NB4 (cell line): ENCODE results near the gene SERGEF.
"Not testable (repeated sequence)": the region's sequence is repeated elsewhere in the genome, so short reads cannot be mapped to it uniquely, and the experiment has no call there.

Experiments
- DNase-seq: peaks from one replicate; pipeline ENCODE4 v3.0.0; 2010; ENCODE audit warnings: low read depth
- H3K4me3 ChIP-seq: one replicate; pipeline ENCODE4 v1.5.1; 2011; ENCODE audit warnings: mild to moderate bottlenecking, low read depth, low read length, moderate library complexity
- MYC ChIP-seq: IDR thresholded peaks from 2 replicates; pipeline ENCODE4 v1.6.1; 2011; ENCODE audit warnings: low read depth, low read length
- POLR2A ChIP-seq: IDR thresholded peaks from 2 replicates; pipeline ENCODE4 v1.6.1; 2011; ENCODE audit warnings: mild to moderate bottlenecking; ENCODE audit not compliant: insufficient read length; ENCODE audit errors: extremely low read depth
- TF ChIP-seq, protein P1 (sequence below): IDR thresholded peaks from one replicate; pipeline ENCODE4 v1.5.1; 2012; ENCODE audit warnings: low read depth, low read length
- TF ChIP-seq, protein P2 (sequence below): IDR thresholded peaks from 2 replicates; pipeline ENCODE4 v1.6.1; 2011; ENCODE audit warnings: low read depth, low read length

SERGEF gene

DNA sequence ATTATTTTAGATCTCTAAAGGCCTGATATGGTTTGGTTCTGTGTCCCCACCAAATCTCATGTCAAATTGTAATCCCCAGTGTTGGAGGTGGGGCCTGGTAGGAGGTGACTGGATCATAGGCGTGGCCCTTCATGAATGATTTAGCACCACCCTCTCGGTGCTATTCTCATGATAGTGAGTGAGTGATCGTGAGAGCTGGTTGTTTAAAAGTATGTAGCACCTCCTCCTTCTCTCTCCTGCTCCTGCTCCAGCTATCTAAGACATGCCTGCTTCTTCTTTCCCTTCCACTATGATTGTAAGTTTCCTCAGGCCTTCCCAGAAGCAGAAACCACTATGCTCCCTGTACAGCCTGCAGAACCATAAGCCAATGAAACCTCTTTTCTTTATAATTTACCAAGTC lies 114.1 kb downstream of the SERGEF start:
- TF ChIP-seq POLR2A: no peak
- TF ChIP-seq, protein P1, sequence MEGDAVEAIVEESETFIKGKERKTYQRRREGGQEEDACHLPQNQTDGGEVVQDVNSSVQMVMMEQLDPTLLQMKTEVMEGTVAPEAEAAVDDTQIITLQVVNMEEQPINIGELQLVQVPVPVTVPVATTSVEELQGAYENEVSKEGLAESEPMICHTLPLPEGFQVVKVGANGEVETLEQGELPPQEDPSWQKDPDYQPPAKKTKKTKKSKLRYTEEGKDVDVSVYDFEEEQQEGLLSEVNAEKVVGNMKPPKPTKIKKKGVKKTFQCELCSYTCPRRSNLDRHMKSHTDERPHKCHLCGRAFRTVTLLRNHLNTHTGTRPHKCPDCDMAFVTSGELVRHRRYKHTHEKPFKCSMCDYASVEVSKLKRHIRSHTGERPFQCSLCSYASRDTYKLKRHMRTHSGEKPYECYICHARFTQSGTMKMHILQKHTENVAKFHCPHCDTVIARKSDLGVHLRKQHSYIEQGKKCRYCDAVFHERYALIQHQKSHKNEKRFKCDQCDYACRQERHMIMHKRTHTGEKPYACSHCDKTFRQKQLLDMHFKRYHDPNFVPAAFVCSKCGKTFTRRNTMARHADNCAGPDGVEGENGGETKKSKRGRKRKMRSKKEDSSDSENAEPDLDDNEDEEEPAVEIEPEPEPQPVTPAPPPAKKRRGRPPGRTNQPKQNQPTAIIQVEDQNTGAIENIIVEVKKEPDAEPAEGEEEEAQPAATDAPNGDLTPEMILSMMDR: no peak
- TF ChIP-seq, protein P2, sequence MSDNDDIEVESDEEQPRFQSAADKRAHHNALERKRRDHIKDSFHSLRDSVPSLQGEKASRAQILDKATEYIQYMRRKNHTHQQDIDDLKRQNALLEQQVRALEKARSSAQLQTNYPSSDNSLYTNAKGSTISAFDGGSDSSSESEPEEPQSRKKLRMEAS: no peak
- no peak for TF ChIP-seq MYC
- no peak overlapping the region for H3K4me3 ChIP-seq
- no peak for DNase-seq

DNA sequence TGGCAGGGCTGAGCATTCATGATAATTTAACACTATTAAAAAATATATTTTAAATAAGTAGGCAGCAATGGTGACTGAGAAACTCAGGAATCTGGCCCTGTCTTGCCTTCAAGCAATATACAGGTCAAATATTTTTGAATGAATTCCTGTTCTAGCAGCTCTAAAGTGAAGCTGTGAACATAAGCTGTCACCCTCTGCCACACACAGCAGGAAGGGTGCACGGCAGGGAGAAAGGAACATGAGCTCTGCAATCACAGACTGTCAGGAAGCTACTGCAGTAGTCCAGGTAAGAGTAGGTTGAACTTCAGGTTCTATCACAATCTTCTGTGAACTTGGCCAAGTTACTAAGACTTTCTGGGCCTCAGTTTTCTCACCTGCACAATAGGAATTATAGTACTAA lies 114.8 kb downstream of the SERGEF start:
- no peak overlapping the region for H3K4me3 ChIP-seq
- no peak for DNase-seq
- TF ChIP-seq MYC (no peak), POLR2A (no peak)
- TF ChIP-seq, protein P2: no peak
- TF ChIP-seq, protein P1: no peak

DNA sequence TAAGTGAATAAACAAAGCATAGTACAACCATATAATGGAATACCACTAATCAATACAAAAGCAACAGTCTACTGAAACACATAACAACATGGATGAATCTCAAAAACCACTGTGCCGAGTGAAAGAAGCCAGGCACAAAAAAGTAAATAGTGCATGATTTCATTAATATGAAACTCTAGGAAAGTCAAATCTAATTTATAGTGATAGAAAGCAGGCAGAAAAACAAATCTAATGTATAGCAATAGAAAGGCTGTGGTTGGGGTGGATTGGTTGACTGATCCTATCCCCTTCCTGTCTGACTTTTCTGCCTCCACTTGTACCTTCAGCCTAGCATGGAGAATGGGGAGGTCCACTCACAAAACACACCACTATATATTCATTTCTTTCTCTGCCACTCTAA lies 115.4 kb downstream of the SERGEF start:
- TF ChIP-seq, protein P1: no peak
- no peak for TF ChIP-seq POLR2A
- TF ChIP-seq, protein P2: no peak
- no peak for TF ChIP-seq MYC
- no peak overlapping the region for H3K4me3 ChIP-seq
- no peak for DNase-seq

DNA sequence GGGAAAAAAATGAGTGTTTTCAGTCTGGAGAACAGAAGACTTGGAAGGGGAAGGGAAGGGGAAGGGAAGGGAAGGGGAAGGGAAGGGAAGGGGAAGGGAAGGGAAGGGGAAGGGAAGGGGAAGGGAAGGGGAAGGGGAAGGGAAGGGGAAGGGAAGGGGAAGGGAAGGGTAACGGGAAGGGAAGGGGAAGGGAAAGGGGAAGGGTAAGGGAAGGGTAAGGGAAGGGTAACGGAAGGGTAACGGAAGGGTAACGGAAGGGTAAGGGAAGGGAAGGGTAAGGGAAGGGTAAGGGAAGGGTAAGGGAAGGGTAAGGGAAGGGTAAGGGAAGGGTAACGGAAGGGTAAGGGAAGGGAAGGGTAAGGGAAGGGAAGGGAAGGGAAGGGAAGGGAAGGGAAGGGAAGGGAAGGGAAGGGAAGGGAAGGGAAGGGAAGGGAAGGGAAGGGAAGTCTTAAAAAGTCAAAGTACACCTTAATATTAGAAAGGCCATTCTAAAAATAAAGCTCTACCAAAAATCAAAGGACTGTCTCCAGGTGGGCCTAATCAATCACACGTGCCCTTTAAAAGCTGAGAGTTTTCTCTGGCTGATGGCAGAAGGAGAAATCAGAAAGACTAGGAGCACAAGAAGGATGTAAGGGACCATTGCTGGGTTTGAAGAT lies 116.2 kb downstream of the SERGEF start:
- H3K4me3 ChIP-seq, DNase-seq: not testable (repeated sequence)

DNA sequence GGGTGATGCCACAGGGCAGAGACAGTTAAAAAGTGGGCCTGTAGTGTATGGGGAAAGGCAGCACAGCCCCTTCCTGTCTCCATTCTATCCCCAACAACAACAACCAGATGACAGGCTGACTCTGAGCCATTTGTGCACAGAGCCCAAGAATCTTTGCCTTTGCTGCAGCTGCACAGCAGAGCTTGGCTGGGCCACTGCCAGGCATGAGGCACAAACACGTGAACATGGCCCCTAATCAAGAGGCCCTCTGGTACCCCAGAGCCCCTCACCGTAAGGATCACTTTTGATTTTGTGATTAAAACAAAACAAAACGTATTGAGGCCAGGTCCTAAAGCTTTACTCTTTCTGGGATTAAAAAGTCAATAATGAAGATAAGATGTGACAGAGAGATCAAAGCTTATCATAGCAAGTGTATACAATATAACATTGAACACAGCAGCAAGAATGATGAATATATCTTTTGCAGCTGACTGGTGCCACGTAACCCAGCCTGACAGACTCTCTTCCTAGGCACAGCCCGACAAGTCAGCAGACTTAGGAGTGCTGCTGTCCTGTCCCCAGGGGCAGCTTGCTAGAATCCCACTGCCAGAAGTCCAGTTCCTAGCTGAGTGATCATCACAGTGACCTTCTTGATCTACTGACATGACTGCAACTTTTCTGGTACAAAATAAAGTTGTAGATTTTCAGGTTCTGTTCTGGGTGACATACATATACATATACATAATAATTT lies 117.8 kb downstream of the SERGEF start:
- DNase-seq: no peak
- TF ChIP-seq MYC (no peak), POLR2A (no peak)
- TF ChIP-seq, protein P1: no peak
- TF ChIP-seq, protein P2: no peak
- H3K4me3 ChIP-seq: no peak overlapping the region

DNA sequence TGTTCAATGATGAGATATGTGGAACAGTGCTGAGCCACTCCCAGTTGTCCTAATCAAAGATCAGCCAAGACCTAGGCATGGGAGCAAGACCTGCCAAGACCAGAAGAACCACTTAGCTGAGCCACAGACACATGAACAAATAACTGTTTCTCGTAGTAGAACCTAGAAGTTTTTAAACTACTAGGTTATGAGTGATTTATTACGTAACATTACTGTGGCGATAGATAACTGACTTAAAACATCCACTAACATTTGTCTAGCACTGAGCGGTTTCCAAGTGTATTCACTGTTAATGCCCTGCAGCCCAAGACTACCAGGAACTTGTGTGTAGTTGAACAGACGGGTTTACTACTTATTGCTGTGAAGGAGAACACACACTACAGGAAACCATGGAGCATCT lies 120.4 kb downstream of the SERGEF start:
- no peak for DNase-seq

DNA sequence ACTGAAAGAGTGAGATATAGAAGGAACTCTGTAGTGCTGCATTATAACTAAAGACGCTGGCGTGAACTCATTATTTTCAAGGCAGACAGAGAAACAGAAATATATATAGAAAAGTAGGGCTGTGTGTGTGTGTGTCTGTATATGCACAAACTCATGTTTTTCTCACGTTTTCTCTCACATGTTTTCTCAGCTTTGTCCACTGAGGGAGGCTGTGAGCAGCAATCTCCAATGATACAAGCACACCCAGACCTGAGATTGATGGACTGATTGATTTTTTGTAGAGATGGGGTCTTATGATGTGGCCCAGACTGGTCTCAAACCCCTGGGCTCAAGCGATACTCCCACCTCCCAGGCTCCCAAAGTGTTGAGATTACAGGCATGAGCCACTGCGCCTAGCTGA lies 122.5 kb downstream of the SERGEF start:
- DNase-seq: peak; percentile 5
- TF ChIP-seq MYC (no peak), POLR2A (no peak)
- TF ChIP-seq, protein P2: no peak
- TF ChIP-seq, protein P1: no peak
- no peak overlapping the region for H3K4me3 ChIP-seq

More for the DNA sequence above, 120.4 kb downstream of the SERGEF start:
- no peak for TF ChIP-seq MYC
- H3K4me3 ChIP-seq: no peak overlapping the region
